ENCODE results near the gene ASTN2. TPM values are rescaled to one million over a fixed set of nuclear protein-coding genes. Genes with fewer than 3 reads are reported as not detected.

The ASTN2 gene
- total RNA-seq, 1 experiment from 2014 or later: 25.2 TPM

DNA sequence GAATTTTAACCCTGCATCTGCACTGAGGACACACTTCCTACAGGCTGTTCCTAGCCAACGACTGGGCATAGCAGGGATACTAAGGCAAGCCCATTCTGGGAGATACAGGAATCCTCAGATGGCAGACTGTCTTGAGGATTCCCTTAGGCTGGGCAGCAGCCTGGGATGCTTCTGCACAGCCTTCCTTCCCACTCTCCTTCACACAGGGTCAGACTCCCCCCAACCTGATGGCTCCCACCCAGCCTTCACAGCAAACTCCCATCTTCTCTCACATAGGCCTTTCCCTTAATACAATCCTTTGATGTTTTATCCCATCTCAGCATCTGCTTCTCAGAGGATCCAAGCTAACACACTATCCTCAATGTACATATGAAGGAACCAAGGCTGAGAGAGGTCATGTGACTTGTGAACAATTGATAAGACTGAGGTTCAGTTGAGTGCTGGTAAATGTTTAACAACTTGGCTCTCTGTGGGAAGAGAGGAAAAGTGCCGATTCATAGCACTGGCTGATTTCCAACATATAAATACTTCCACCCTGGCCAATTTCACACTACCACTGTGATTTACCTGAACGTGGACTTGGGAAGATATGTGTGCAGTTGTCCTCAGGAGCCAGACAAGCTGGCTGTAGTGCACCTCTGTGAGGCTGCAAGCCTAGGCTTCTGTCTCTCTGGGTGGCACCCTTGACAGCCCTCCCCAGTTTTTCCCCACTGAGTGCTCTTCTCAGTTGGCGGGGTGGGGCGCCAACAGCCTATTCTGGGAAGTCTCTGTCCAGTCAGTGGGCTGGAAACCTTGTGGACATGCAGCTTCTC lies 848.0 kb downstream of the ASTN2 start:
- in situ Hi-C loops (cut with HindIII; ENCODE audit: low sequenced_read_pairs): no loop called here
- DNase-seq (ENCODE audit: low spot score): no peak

DNA sequence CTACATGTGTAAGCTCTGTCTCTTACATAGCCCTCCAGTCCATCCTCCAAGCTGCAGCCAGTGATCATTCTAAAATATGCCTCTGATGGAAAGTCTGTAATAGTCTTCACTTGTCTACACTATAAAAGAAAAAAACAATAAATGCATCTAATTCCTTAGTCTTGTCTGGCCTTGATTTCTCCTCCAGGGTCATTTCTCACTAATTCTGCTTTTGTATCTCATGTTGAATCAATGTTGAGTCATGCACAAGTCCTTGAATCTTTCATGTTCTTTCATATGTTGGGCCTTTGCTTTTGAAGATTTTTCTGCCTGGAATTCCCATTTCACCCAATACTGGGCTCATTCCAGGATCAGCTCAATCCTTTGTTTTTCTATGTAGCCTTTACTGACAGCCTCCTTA lies 848.9 kb downstream of the ASTN2 start:
- in situ Hi-C loops (cut with HindIII; ENCODE audit: low sequenced_read_pairs): no loop called here
- DNase-seq (ENCODE audit: low spot score): no peak

DNA sequence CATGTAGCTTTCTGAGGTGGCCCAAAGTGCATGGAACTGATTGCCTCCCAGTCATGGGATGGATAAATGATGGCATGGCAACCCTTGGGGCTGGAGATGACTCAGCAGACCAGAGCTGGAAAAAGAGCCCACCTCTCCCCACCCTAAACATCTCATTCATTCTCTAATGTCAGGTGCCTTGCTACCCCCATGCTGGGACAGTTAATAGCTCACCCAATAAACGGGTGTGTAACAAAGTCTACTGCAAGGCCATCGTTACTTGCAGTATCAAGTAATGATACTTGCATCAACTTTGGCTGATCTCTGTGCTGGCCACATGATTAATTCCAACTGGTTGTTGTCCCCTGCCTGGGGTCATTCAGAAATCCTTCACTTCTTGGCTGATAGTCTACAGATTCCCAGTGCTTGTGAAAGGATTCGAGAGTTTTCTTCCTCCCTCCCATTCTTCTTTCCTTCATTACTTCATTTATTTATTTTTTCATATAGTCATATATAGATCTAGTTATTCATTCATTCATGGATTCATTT lies 850.5 kb downstream of the ASTN2 start:
- DNase-seq (ENCODE audit: low spot score): no peak
- in situ Hi-C loops (cut with HindIII; ENCODE audit: low sequenced_read_pairs): no loop called here

DNA sequence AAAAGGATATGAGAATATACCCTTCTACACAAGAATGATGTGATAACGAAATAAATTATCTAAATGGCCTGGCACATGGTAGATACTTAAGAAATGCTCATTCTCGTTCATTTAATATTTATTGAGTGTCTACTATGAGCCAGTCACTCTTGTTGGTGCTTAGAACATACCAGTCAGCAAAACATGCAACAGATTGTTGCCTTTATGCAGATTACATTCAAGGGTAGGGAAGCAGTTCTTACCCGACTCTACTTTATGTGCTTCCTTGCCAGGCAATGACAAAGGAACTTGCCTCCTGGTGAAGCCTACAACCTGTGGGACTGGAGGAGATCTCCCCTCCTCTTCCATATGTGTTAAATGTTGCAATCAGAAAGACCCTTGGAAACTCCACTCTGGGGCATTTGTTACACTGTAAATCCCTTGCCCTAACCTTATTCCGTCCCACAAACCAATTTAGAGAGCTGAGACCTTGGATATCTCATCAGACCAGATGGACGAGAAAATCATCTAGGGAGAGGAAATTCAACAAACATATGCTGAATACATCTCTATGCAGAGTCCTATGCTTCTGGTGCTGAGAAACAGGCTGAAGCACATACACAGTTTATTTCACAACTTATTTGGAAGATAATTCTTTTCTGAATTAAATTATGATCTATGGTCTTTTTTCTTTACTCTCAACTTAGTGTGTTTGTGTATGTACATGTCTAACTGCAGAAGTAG lies 855.9 kb downstream of the ASTN2 start:
- in situ Hi-C loops (cut with HindIII; ENCODE audit: low sequenced_read_pairs): no loop called here
- peak; percentile 33 for DNase-seq (ENCODE audit: low spot score)

DNA sequence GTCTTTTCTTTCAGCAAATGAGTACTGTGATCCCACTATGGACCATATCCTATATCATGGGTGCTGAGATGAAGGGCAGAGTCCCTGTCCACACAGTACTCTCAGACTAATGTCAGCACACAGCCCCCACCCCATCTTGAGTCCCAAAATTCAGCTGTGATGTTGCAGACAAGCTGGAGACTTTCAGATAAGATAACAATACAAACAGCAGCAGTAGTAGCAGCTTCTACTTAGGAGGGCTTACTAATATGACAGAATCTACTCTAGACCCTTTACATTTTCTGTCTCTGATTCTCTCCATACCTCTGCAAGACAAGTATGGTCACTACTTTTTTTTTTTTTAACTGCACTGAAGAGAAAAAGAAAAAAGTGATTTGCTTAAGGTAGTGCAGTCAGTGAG lies 856.8 kb downstream of the ASTN2 start:
- in situ Hi-C loops (cut with HindIII; ENCODE audit: low sequenced_read_pairs): no loop called here
- DNase-seq (ENCODE audit: low spot score): no peak

DNA sequence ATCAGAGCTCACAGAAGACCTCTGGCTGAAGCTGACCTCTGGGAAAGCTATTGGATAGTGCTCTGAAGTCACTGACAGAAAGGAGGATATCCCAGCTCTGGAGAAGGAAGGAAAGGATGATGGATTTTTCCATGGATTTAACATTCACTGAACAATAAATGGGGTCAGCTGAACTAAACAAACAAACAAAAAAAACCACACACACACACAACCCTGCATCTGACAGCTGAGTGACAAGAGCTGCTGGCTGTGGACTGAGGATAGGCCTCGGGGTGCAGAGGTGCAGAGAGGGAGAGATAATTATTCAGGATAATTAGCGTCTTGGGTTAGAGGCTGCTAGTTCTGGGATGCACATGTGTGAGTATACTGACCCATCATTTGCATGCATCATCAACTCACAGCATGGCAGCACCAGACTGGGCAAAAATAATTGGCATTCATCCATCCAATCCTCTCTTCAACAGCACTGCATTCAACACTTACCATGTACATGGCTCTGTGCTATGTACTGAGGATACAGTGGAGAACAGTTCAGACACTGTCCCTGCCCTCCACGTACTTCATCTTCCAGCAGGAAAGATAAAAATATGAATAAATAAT lies 859.2 kb downstream of the ASTN2 start:
- peak; percentile 78 for DNase-seq (ENCODE audit: low spot score)
- in situ Hi-C loops (cut with HindIII; ENCODE audit: low sequenced_read_pairs): no loop called here

DNA sequence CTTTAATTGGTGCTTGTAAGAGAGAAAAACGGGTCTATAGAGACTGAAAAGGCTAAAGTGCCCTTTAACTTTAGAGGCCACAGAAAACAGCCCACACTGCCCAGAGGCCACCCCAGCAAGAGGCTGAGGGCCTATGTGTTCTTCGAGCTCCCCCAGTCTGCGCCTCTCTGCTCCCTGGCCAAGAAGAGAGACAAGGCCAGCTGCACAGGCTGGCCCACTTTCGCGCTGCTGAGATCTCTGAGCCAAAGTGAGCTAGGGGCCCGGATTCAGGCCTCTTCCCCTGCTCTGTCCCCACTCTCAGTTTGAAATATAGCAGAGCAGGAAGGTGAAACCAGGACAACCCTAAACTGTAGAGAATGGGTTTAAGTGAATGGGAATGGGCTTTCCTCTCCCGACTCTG lies 859.7 kb downstream of the ASTN2 start:
- peak; percentile 39 for DNase-seq (ENCODE audit: low spot score)
- in situ Hi-C loops (cut with HindIII; ENCODE audit: low sequenced_read_pairs): no loop called here

DNA sequence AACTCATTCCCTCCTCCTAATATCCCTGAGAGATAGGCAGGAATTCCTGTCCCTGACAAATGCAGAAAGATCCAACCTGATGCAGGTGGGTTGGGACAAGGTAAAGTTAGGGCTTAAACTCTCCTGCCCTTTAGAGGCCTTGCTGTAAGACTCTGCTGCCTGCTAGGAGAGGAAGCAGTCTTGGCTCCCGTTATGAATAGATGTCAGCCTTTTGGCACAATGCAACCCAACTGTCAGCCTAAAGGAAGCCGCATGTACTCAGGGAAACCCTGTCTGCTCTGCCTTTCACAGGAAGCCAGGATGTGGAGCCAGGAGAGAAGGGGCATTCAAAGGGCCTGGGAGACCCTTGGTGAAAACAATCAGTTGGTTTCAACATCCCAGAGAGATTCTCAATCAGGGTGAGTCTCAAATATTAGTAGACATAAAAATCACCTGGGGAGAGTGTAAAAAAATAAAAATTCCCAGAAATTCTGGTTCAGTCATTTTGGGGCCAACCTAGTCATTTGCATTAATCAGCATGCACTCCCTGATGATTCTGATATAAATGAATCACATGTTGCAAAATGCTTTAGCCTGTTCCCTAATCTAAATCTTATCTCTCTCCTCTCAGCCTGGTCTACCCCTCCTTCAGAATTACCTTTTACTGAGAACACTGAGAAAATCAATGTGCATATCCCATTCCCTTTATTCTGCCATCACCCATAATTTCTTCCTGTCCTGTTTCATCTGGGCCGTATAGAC lies 864.0 kb downstream of the ASTN2 start:
- peak; percentile 89 for DNase-seq (ENCODE audit: low spot score)
- in situ Hi-C loops (cut with HindIII; ENCODE audit: low sequenced_read_pairs): no loop called here

DNA sequence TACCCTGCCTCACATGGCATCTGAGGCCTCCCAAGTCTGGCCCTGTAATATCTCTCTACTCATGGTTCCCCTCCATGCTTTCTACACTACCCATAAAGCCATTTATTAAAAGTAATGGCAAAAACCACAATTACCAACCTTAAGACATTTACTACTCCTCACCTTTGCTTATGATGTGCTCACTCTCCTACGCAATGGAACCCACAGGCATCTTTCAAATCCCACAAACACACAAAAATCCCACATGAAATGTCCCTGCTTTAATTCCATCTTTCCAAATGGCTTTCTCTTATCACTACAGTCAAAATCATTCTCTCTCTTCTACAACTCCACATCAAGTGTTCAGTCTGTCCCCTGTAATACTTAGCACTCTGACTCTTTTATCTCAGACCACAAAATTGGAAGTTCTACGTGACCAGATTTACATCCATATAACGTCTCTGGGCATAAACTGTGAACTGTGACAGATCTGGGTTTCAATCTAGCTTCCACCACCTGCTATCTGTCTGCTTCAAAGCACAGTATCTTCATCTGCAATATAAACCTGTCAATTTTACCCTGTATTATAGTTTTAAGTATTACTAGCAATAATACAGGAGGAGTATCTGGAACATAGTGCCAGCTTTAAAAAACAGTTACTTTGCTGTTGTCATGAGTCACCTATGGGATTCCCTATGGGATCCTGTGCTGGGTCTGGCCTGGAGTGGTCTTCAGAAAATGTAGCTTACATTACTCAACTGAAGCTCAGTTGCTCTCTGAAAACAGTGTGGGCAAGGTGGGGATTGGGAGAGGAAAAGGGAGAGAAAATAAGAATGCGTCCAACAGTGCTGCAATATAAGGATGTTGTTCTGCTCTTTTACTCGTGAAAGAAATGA lies 864.8 kb downstream of the ASTN2 start:
- DNase-seq (ENCODE audit: low spot score): no peak
- in situ Hi-C loops (cut with HindIII; ENCODE audit: low sequenced_read_pairs): no loop called here

DNA sequence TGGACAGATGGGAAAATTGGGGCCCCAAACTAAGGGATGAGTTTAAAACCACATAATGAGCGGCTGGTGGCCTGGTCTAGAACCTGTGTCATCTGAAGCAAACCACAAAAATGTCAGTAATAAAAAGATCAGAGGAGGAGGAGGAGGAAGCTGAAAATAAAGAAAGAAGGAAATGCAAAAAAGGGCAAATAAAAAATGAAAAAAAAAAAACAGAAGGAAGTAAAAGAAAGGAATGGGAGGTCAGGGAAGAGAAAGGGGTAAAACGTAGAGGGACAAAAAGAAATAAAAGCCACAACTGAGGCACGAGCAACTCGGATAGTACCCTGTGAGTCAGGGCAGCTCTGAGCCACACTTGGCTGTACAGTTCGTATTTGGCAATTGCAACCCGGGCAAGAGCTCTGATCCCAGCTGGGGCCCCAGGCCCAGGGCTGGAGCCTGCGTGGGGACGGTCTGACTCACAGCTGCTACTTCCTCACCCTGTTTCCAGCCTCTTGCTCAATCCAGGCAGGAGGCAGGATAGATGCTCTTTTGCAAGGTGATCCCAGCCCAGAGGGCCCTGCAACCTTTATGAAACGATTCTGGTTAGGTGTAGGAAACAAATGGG lies 865.7 kb downstream of the ASTN2 start:
- DNase-seq (ENCODE audit: low spot score): peak; percentile 82
- in situ Hi-C loops (cut with HindIII; ENCODE audit: low sequenced_read_pairs): no loop called here

DNA sequence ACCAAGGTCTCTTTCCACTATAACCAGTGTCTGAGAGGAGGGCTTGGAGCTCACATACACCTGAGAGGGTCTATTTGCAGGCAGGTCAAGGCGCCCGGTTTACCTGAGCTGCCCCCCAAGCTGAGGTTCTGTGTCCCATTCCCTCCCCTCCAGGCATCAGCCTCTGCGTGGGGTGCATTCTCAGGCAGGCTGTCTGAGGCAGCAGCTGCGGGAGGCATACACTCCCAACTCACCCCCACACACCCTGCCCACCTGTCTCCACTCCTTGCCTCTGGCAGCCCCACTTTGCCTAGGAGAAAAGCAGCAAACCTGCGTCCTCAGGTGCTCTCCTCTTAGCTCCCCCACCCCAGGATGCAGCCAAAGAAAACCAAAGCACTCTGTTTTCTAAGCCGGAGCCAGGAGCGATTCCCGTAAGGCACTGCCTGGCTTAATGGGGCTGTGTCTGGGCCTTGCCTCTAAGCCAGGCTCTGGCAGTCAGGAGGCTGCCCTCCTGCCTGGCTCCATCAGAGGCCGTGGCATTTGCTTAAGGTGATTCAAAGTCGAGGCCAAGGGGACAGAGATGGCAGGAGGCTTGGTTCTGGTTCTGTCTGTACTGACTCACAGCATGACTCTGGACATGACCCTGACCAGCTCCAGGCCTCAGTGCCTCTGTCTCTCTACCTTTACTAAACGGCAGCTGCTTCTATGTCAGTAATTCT lies 867.0 kb downstream of the ASTN2 start:
- in situ Hi-C loops (cut with HindIII; ENCODE audit: low sequenced_read_pairs): no loop called here
- DNase-seq (ENCODE audit: low spot score): no peak

DNA sequence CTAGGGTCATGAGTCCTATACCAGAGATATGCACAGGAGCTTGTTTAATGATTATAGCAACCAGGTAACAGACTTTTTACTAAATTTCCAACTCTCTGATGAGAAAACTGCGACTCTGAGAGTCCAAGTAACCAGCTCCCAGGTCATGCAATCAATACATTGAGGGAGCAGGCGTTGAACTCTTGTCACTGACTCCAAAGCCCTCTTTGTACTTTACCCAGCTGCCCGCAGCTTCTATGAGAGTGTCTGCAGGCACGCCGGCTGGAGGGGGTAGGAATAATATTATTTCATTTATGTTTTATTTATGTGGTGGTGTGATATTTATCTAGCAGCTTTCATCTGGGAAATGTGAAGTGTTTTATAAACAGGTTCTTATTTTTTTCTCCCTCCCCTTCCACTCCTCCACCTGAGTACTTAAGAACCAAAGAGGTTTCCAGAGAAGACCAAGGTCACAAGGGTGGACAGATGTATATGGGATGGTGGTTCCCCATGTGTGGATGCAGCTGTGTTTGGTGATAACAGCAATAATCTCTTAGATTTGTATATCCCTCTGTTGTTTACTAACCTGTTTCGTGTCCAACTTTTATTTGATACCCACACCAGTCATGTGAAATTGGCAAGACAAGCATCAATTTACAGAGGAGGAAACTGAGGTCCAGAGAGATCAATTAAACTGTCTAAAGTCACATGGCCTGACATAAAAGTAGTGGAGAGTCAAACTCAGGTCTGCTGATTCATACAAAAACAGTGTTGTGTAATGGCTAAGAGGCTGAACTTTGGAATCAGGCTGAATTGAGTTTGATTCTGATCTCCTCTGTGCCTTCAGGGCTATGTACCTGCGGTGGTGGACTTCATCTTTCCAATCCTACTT lies 867.9 kb downstream of the ASTN2 start:
- DNase-seq (ENCODE audit: low spot score): no peak
- in situ Hi-C loops (cut with HindIII; ENCODE audit: low sequenced_read_pairs): no loop called here

DNA sequence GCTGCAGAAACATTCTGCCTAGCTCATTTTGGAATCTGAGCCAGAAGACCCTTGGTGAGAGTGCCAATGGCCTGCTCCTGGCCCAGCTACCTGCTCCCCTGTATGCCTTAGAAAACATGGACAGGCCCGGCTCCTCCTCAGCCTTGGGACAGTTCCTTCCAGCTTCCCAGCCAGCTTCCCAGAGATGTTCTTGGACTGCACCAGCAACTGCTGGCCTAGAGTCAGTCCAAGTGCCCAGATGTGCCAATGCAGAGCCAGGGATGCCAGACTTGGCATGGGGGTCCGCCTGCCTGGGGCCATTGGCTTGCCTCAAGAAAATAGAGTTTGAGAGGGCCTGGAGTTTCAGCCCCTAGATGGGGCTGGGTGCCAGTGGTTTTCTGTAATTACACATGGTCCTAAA lies 870.0 kb downstream of the ASTN2 start:
- in situ Hi-C loops (cut with HindIII; ENCODE audit: low sequenced_read_pairs): no loop called here
- no peak for DNase-seq (ENCODE audit: low spot score)

DNA sequence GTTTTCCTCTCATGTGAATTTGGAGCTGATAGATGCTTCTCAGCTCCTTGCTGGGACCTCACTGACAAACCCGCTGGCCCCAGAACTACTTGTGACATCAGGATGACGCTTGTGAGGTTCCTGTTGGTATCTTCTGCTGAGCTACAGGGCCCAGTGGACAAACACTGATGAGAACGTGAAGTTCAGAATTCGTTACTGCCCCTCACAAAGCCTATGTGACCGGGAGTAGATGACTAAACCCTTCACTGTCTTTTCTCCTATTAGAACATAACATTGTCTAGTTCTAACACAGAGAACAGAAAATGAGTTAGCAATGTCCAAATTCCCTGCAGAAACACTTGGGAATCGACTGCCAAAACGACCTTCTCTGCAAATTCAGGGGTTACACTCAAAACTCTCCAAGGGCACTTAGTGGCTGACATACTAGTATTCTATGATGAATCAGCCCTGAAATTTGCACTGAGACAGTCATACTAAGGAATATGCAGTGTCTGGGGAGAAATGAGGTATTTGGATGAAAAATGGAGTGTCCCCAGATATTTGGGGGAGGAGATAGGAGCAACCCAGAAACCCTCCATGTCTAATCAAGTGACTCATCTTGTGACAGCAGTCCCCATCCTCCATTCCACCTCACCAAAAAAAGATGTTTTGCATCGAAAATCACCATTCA lies 871.0 kb downstream of the ASTN2 start:
- DNase-seq (ENCODE audit: low spot score): no peak
- in situ Hi-C loops (cut with HindIII; ENCODE audit: low sequenced_read_pairs): no loop called here

DNA sequence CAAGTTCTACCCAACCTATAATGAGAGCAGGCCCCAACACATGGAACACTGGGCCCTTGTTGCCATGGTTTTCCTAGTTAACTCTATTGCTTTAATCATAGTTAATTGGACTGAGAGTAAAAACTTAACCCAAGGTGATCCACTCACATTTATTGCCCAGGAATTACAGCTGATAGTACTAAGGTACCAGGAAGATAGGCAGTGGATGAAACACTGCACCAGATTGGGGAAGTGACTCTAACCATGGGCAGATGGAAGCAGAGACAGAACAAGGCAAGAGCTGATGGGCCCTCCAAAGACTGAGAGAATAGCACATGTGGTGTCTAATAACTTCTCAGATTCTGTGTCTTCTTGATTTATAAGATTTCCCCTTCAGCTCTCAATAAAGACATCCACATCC lies 873.5 kb downstream of the ASTN2 start:
- in situ Hi-C loops (cut with HindIII; ENCODE audit: low sequenced_read_pairs): no loop called here
- no peak for DNase-seq (ENCODE audit: low spot score)

DNA sequence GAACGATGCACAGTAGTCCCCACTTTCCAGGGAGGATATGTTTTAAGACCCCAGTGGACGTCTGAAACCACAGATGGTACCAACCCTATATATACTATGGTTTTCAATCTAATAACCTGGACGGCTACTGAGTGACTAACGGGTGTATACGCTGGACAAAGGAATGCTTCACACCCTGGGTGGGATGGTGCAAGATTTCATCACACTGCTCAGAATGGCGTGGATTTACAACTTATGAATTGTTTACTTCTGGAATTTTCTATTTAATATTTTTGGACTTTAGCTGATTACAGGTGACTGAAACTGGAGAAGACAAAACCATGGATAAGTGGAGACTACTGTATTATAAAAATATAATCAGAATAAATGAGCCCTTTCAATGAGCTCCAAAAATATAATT lies 875.3 kb downstream of the ASTN2 start:
- DNase-seq (ENCODE audit: low spot score): no peak
- in situ Hi-C loops (cut with HindIII; ENCODE audit: low sequenced_read_pairs): no loop called here
